Astrocyte of the cerebellum (primary cell): Measurements from ENCODE around the gene USP20.

Source experiments
- DNase-seq: peaks from one replicate; pipeline ENCODE4 v3.0.0-alpha.2; 2011; ENCODE audit warnings: low read depth
- H3K4me3 ChIP-seq: 2 replicates; pipeline ENCODE4 v1.5.1; 2011; ENCODE audit warnings: mild to moderate bottlenecking, low read depth, low read length, moderate library complexity
- CTCF ChIP-seq: IDR thresholded peaks from 2 replicates; pipeline ENCODE4 v1.5.1; 2012; ENCODE audit warnings: low read length, low read depth, moderate library complexity, mild to moderate bottlenecking; ENCODE audit errors: missing control alignments
- in situ Hi-C: cut with HindIII; loops from 2 replicates; pipeline ENCODE4 v1.10.0; 2017; ENCODE audit warnings: low sequenced_read_pairs

Gene USP20

GRCh38 chr9:129902740-129903134 lies 67.5 kb downstream of the USP20 start:
- DNase-seq = no peak
- in situ Hi-C loops = no loop called here

GRCh38 chr9:129904734-129905133 lies 69.5 kb downstream of the USP20 start:
- DNase-seq = no peak
- no peak overlapping the region for H3K4me3 ChIP-seq
- no peak for TF ChIP-seq CTCF
- in situ Hi-C loops = no loop called here

More at GRCh38 chr9:129902740-129903134, 67.5 kb downstream of the USP20 start:
- H3K4me3 ChIP-seq = no peak overlapping the region
- TF ChIP-seq CTCF = no peak

DNA sequence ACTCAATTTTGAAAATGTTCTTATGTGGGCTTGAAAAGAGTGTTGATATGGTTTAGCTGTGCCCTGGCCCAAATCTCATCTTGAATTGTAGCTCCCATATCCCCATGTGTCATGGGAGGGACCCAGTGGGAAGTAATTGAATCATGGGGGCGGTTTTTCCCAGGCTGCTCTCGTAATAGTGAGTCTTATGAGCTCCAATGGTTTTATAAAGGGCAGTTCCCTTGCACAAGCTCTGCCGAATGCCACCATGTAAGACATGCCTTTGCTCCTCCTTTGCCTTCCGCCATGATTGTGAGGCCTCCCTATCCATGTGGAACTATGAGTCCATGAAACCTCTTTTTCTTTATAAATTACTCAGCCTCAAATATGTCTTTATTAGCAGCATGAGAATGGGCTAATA lies 71.0 kb downstream of the USP20 start:
- no peak for DNase-seq
- in situ Hi-C loops = no loop called here
- TF ChIP-seq CTCF = no peak
- no peak overlapping the region for H3K4me3 ChIP-seq

GRCh38 chr9:129907201-129907600 lies 71.9 kb downstream of the USP20 start:
- no peak for TF ChIP-seq CTCF
- in situ Hi-C loops = no loop called here
- DNase-seq = no peak

GRCh38 chr9:129908906-129909305 lies 73.6 kb downstream of the USP20 start:
- no peak for DNase-seq
- H3K4me3 ChIP-seq = no peak overlapping the region
- no peak for TF ChIP-seq CTCF
- in situ Hi-C loops = no loop called here

More at GRCh38 chr9:129907201-129907600, 71.9 kb downstream of the USP20 start:
- no peak overlapping the region for H3K4me3 ChIP-seq

DNA sequence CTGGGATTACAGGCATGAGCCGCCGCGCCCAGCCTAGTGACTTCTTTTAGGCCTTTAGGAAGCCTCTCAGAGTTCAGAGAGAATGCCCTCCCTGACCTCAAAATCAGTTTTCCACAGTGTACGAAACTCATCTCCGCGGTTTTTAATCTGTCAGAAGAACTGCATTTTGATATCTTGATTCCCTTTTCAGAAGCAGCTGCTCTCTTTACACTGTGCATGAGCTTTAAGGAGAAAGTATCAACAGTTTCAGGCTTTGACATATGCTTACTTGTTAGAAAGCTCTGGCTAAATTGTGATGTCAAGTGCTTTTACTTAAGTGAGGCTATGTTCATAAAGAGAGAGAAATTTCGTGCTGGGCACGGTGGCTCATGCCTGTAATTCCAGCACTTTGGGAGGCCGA lies 74.6 kb downstream of the USP20 start:
- H3K4me3 ChIP-seq = no peak overlapping the region
- DNase-seq = no peak
- in situ Hi-C loops = no loop called here
- TF ChIP-seq CTCF = no peak
